ENCODE measurements around the gene DISC1.

DNA sequence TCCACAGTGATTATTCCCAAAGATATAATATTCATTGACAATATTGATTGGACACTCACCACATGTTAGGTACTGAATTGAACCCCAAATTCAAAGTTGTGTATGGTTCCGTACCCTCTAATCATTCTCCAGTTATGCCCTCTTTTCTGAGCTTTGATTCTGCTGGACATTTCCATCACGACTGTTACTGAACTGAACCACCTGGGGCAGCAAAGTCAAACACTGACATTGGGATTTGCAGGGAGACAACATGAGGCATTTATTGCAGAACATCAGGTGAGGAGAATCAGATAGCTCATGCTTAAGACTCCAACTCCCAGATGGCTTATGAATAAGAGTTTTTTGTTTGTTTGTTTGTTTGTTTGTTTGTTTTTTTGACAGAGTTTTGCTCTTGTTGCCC is 420.9 kb downstream of the DISC1 start:
- TF ChIP-seq, protein P1, sequence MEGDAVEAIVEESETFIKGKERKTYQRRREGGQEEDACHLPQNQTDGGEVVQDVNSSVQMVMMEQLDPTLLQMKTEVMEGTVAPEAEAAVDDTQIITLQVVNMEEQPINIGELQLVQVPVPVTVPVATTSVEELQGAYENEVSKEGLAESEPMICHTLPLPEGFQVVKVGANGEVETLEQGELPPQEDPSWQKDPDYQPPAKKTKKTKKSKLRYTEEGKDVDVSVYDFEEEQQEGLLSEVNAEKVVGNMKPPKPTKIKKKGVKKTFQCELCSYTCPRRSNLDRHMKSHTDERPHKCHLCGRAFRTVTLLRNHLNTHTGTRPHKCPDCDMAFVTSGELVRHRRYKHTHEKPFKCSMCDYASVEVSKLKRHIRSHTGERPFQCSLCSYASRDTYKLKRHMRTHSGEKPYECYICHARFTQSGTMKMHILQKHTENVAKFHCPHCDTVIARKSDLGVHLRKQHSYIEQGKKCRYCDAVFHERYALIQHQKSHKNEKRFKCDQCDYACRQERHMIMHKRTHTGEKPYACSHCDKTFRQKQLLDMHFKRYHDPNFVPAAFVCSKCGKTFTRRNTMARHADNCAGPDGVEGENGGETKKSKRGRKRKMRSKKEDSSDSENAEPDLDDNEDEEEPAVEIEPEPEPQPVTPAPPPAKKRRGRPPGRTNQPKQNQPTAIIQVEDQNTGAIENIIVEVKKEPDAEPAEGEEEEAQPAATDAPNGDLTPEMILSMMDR (IDR thresholded peaks at IDR 0.05) = no peak
- no peak for TF ChIP-seq POLR2A (IDR thresholded peaks at IDR 0.05)
